ENCODE measurements around the gene SLC36A1. TPM values are rescaled to one million over a fixed set of nuclear protein-coding genes. Genes with fewer than 3 reads are reported as not detected.
"Not testable (repeated sequence)": the region's sequence is repeated elsewhere in the genome, so short reads cannot be mapped to it uniquely, and the experiment has no call there.

The SLC36A1 gene
- total and polyA plus RNA-seq, 2 of the 8 experiments (the other 6 are each of a cell fraction or from before 2014, with no cell fraction given) = 6.6 to 9.6 TPM

- H3K4me1 ChIP-seq (replicated peaks in 1 of 4; ENCODE audit: control insufficient read depth in 3 of 4, insufficient read depth in 4 of 4, low read length in 3 of 4); H4K8ac ChIP-seq (ENCODE audit: extremely low read depth, insufficient read depth, low read length); H4K20me1 ChIP-seq (replicated peaks in 1 of 2; ENCODE audit: control insufficient read depth in 1 of 2, insufficient read depth in 2 of 2, low read length in 2 of 2); POLR2A ChIA-PET (ENCODE audit: partially characterized antibody); H4K91ac ChIP-seq (replicated peaks; ENCODE audit: insufficient read length, low read length); H4K5ac ChIP-seq (ENCODE audit: insufficient read length, low read depth, low read length); H2BK5ac ChIP-seq (ENCODE audit: low read depth, low read length); H3K36me3 ChIP-seq (ENCODE audit: control insufficient read depth in 2 of 4, insufficient read depth in 4 of 4, low read length in 3 of 4); H3K18ac ChIP-seq (ENCODE audit: extremely low read depth, low read length); H3K79me1 ChIP-seq (ENCODE audit: low read depth, low read length); H3K79me2 ChIP-seq (ENCODE audit: control insufficient read depth in 1 of 2, insufficient read depth in 2 of 2, low read length in 2 of 2); CTCF ChIA-PET (ENCODE audit: partially characterized antibody); H2BK15ac ChIP-seq (ENCODE audit: low read length); DNase-seq (ENCODE audit: low read depth in 1 of 2, low spot score in 2 of 2); H3K56ac ChIP-seq (replicated peaks; ENCODE audit: insufficient read length, low read depth, low read length); H3K23ac ChIP-seq (ENCODE audit: insufficient read length); H2BK20ac ChIP-seq (ENCODE audit: low read length); H3K4me2 ChIP-seq (ENCODE audit: insufficient read depth in 1 of 2, low read depth in 2 of 2, low read length in 2 of 2); H3K27ac ChIP-seq (ENCODE audit: low read depth, low read length); H2AK5ac ChIP-seq (ENCODE audit: low read depth, low read length); H2BK12ac ChIP-seq (ENCODE audit: low read depth, low read length); H3K4ac ChIP-seq (replicated peaks; ENCODE audit: insufficient read length, low read depth, low read length); FAIRE-seq; H2AFZ ChIP-seq (ENCODE audit: low read length); H3K4me3 ChIP-seq (ENCODE audit: extremely low read depth in 1 of 4, insufficient read depth in 2 of 4, low read depth in 3 of 4, low read length in 4 of 4); H2BK120ac ChIP-seq (replicated peaks; ENCODE audit: low read depth, low read length); H3K9ac ChIP-seq (replicated peaks in 1 of 4; ENCODE audit: extremely low read depth in 1 of 4, low read depth in 3 of 4, low read length in 3 of 4); H3K27me3 ChIP-seq (replicated peaks in 1 of 4; ENCODE audit: control insufficient read depth in 3 of 4, extremely low read depth in 1 of 4, insufficient read depth in 3 of 4, low read length in 3 of 4); H3K14ac ChIP-seq (ENCODE audit: insufficient read length); H3K23me2 ChIP-seq (ENCODE audit: low read depth, low read length); H3K9me3 ChIP-seq (ENCODE audit: insufficient read depth in 2 of 2, low read depth in 1 of 2, low read length in 1 of 2): not testable (repeated sequence)
- 82% methylated on average over 6 of the region's 6 CpGs; no CpG with 5 or more reads in 1 of the 2 experiments for WGBS, 2 experiments (ENCODE audit: extremely low coverage in 1 of 2, insufficient coverage in 1 of 2, insufficient read length in 1 of 2, insufficient replicate concordance in 2 of 2, low coverage in 1 of 2, low lambda C conversion rate in 2 of 2, missing lambda C conversion rate in 1 of 2)
Observed at GRCh38 chr5:151426347-151426746, 21.1 kb upstream of the SLC36A1 start.
